IPS-11a (cell line): ENCODE results near the gene PCSK7.

Experiments
- H3K4me3 ChIP-seq: one replicate; pipeline ENCODE4 v1.5.1; 2013; ENCODE audit warnings: low read depth, low read length, control low read depth

The PCSK7 gene

DNA sequence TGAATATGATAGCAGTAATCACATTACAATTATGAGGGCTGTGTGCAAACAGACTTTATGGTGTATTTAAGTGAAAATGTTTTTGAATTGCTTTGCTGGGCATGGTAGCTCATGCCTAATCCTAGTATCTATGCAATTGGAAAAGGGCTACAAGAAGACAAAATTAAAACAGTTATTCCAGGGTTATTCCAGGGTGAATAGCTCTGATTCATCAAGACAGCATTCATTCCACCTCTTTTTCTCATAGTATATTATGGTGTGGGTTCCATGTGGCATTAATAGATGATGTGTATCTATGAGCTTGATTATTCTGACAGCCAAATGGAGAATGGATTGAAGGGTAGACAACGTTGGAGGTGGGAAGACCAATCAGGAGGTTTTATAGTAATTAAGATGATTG, 65.4 kb downstream of the PCSK7 start:
- H3K4me3 ChIP-seq, result no peak overlapping the region

DNA sequence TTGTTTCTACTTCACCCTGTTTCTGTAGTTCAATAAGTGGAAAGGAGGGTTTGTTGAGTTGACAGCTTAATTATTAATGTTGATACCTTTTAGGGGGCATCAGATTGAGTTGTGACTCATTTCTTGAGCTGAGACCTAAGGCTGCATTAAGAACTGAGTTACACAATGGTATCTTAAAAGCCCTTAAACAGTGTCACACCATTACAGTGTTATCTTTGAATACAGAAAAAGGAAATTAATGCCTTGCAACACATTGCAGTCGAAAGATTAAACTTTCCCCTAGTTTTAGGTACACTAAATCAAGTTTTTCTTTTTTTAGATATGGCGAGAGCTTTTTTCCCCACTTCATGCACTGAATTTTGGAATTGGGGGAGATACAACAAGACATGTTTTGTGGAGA, 71.0 kb downstream of the PCSK7 start:
- no peak overlapping the region for H3K4me3 ChIP-seq

DNA sequence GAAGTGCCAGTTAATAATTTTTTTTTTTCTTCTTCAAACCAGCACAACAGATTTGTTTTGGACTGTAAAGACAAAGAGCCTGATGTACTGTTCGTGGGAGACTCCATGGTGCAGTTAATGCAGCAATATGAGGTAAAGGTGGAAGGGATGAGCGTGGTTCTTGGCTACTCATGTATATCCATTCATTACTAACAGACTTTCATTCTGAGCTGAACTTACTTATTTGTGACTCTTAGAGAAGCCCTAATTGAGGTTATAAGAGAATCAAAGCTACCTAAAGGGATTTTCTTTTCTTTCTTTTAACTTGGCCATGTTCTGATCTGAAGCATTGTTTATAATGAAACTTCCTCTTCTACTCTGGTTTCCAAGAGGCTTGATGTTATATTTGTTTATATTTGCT, 72.0 kb downstream of the PCSK7 start:
- H3K4me3 ChIP-seq, result no peak overlapping the region

DNA sequence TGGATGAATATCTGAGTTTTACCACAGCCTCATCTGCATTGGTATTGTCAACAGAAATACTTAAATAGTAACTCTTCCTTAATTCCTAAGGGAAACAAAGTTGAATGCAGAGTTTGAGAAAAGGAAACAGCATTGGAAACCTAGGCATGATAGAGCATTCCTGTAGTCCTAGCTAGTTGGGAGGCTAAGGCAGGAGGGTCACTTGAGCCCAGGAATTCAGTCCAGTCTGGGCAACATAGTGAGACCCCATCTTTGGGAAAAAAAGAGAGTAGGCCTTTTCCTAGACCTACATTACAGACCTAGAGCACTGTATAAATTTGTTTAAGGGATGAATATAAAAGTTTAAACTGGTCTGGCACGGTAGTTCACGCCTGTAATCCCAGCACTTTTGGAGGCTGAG, 74.4 kb downstream of the PCSK7 start:
- H3K4me3 ChIP-seq, result no peak overlapping the region

DNA sequence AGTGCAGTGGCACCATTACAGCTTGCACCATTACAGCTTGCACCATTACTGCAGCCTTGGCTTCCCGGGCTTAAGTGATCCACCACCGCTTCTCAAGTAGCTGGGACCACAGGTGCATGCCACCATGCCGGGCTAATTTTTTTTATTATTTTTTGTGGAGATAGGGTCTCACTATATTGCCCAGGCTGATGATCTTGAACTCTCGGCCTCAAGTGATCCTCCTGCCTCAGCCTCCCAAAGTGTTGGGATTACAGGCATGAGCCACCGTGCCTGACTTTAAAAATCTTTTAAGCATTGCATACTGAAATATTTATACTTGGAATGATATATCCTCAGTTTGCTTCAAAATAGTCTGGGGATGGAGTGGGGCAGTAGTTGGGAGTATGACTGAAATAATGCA, 77.4 kb downstream of the PCSK7 start:
- H3K4me3 ChIP-seq, result no peak overlapping the region
